HepG2 (cell line): Measurements from ENCODE around the gene ARHGAP31. TPM values are rescaled to one million over a fixed set of nuclear protein-coding genes. Genes with fewer than 3 reads are reported as not detected.

Source experiments
- ARID4A ChIP-seq: sonication (generic); formaldehyde crosslinking; IDR thresholded peaks from 2 replicates; pipeline ENCODE4 v1.5.0; 2020; ENCODE audit warnings: mild to moderate bottlenecking, missing genetic modification reagents, borderline replicate concordance
- ARID5B ChIP-seq: IDR thresholded peaks from 2 replicates; pipeline ENCODE4 v1.4.0; 2020; ENCODE audit warnings: mild to moderate bottlenecking, missing genetic modification reagents
- BCL6 ChIP-seq: IDR thresholded peaks from 2 replicates; pipeline ENCODE4 v1.6.1; 2016; ENCODE audit warnings: missing genetic modification reagents, missing compliant biosample characterization
- FOSL1 ChIP-seq: sonication (generic); formaldehyde crosslinking; IDR thresholded peaks from 2 replicates; pipeline ENCODE4 v1.9.0; 2021; ENCODE audit warnings: missing genetic modification reagents, borderline replicate concordance
- FOXA1 ChIP-seq, 2 experiments: fragments of 450-650 bp in 1 of 2; sonication (generic) in 1 of 2; formaldehyde crosslinking in 1 of 2; IDR thresholded peaks; 2 replicates each; pipeline versions ENCODE4 v1.4.0 to v1.6.1; 2016 to 2020; ENCODE audit warnings: missing genetic modification reagents in 1 of 2
- GATAD1 ChIP-seq: IDR thresholded peaks from 2 replicates; pipeline ENCODE4 v1.6.1; 2016; ENCODE audit warnings: missing genetic modification reagents, missing compliant biosample characterization
- KMT2B ChIP-seq: IDR thresholded peaks from 2 replicates; pipeline ENCODE4 v1.6.1; 2016; ENCODE audit warnings: missing genetic modification reagents, missing compliant biosample characterization
- MAF1 ChIP-seq: sonication (generic); formaldehyde crosslinking; IDR thresholded peaks from 2 replicates; pipeline ENCODE4 v1.5.0; 2020; ENCODE audit warnings: missing genetic modification reagents, borderline replicate concordance
- PHF21A ChIP-seq: sonication (generic); formaldehyde crosslinking; IDR thresholded peaks from 2 replicates; pipeline ENCODE4 v1.5.0; 2020; ENCODE audit warnings: mild to moderate bottlenecking, missing genetic modification reagents
- PITX1 ChIP-seq: sonication (generic); formaldehyde crosslinking; IDR thresholded peaks from 2 replicates; pipeline ENCODE4 v1.5.1; 2020; ENCODE audit warnings: mild to moderate bottlenecking, missing genetic modification reagents
- RFXAP ChIP-seq: sonication (generic); formaldehyde crosslinking; IDR thresholded peaks from 2 replicates; pipeline ENCODE4 v1.4.0; 2020; ENCODE audit warnings: missing genetic modification reagents, borderline replicate concordance
- RORA ChIP-seq: sonication (generic); formaldehyde crosslinking; IDR thresholded peaks from 2 replicates; pipeline ENCODE4 v1.5.0; 2020; ENCODE audit warnings: mild to moderate bottlenecking, missing genetic modification reagents, moderate library complexity
- SMARCE1 ChIP-seq: fragments of 450-650 bp; IDR thresholded peaks from 2 replicates; pipeline ENCODE4 v1.6.1; 2017; ENCODE audit warnings: borderline replicate concordance
- SP5 ChIP-seq: IDR thresholded peaks from 2 replicates; pipeline ENCODE4 v1.6.1; 2016; ENCODE audit warnings: low read depth, borderline replicate concordance
- ZMAT3 ChIP-seq: sonication (generic); formaldehyde crosslinking; conservative IDR thresholded peaks from 2 replicates; pipeline ENCODE4 v1.7.0; 2021; ENCODE audit warnings: missing genetic modification reagents
- ZNF501 ChIP-seq: sonication (generic); formaldehyde crosslinking; IDR thresholded peaks from 2 replicates; pipeline ENCODE4 v1.5.1; 2020; ENCODE audit warnings: mild to moderate bottlenecking, moderate library complexity, missing genetic modification reagents
- ZNF772 ChIP-seq: sonication (generic); formaldehyde crosslinking; IDR thresholded peaks from 2 replicates; pipeline ENCODE4 v1.5.0; 2020; ENCODE audit warnings: mild to moderate bottlenecking, missing genetic modification reagents
- ZNF777 ChIP-seq: sonication (generic); formaldehyde crosslinking; IDR thresholded peaks from 2 replicates; pipeline ENCODE4 v1.4.0; 2020; ENCODE audit warnings: missing genetic modification reagents
- ZSCAN29 ChIP-seq: sonication (generic); formaldehyde crosslinking; conservative IDR thresholded peaks from 2 replicates; pipeline ENCODE4 v1.4.0; 2020; ENCODE audit warnings: mild to moderate bottlenecking, missing genetic modification reagents
- polyA plus RNA-seq, 8 experiments: library from polyadenylated mRNA; depleted of rRNA in 3 of 8; stranded (reverse) in 7 of 8; unstranded in 1 of 8; fragments of >200 nt; fragmentation: Illumina TruSeq in 4 of 8; extraction: Trizol in 4 of 8; gene quantifications; 2 replicates each; pipeline versions ENCODE4 v1.2.1 to v1.2.3, GENCODE V29; 2011 to 2016; ENCODE audit warnings: low read depth in 4 of 8, missing spikeins in 1 of 8, mixed read lengths in 1 of 8; ENCODE audit not compliant: insufficient read depth in 1 of 8
- total RNA-seq, 5 experiments: library from RNA; depleted of rRNA; stranded (reverse); fragments of >200 nt; fragmentation: Illumina TruSeq; extraction: Trizol; gene quantifications; 2 replicates each; pipeline ENCODE4 v1.2.3, GENCODE V29; 2016; ENCODE audit warnings: low read depth in 1 of 5

ARHGAP31 gene
- total and polyA plus RNA-seq, 2 of the 13 experiments (the other 11 are each of a cell fraction or from before 2014, with no cell fraction given) = not detected

- TF ChIP-seq ARID5B (CRISPR knock-in tag) = peak; percentile 56; the same call in 1 of the 2 replicates
- TF ChIP-seq PITX1 (CRISPR knock-in tag) = peak; percentile 27; the same call in 1 of the 2 replicates
- TF ChIP-seq ZMAT3 = peak; percentile 68; the same call in 1 of the 2 replicates
- TF ChIP-seq PHF21A (CRISPR knock-in tag) = peak; percentile 71
- TF ChIP-seq BCL6 = peak; percentile 46; the same call in 1 of the 2 replicates
- peak; percentile 16; the same call in 1 of the 2 replicates for TF ChIP-seq GATAD1 (CRISPR knock-in tag)
- no peak for TF ChIP-seq ZNF772 (CRISPR knock-in tag)
- TF ChIP-seq FOSL1 (CRISPR knock-in tag) = peak; percentile 51; the same call in 1 of the 2 replicates
- no peak for TF ChIP-seq SMARCE1
- TF ChIP-seq SP5 (CRISPR knock-in tag) = peak; percentile 84
- TF ChIP-seq ZNF501 (CRISPR knock-in tag) = peak; percentile 69
- TF ChIP-seq FOXA1 (IDR thresholded peaks at IDR 0.05) = no peak
- no peak for TF ChIP-seq FOXA1 (CRISPR knock-in tag; IDR thresholded peaks at IDR 0.05)
- TF ChIP-seq RFXAP (CRISPR knock-in tag) = peak; percentile 31; the same call in 1 of the 2 replicates
- peak; percentile 83 for TF ChIP-seq ZNF777 (CRISPR knock-in tag)
- TF ChIP-seq KMT2B (CRISPR knock-in tag) = no peak
- no peak for TF ChIP-seq ZSCAN29
- peak; percentile 53; the same call in 1 of the 2 replicates for TF ChIP-seq ARID4A (CRISPR knock-in tag)
- TF ChIP-seq MAF1 (CRISPR knock-in tag) = no peak
- no peak for TF ChIP-seq RORA
These were observed 28.9 kb downstream of the ARHGAP31 start (continued) for GRCh38 chr3:119322835-119323722.
